Gastroesophageal sphincter (tissue), 4 donors: ENCODE measurements around the gene HPS4. TPM values are rescaled to one million over a fixed set of nuclear protein-coding genes. Genes with fewer than 3 reads are reported as not detected.
"Not testable (repeated sequence)": the region's sequence is repeated elsewhere in the genome, so short reads cannot be mapped to it uniquely, and the experiment has no call there.

Experiments used
- ATAC-seq: fragments of 150-250 bp; one replicate; pipeline ENCODE4 v1.9.1; 2016; ENCODE audit warnings: mild to moderate bottlenecking, moderate library complexity
- H3K27ac ChIP-seq, 4 donors: fragments of 200-600 bp; sonication (generic) in 3 of 4; 1 replicate in 3 of 4; 2 replicates in 1 of 4; pipeline ENCODE4 v1.5.1; 2016 to 2019
- H3K27me3 ChIP-seq: fragments of 200-600 bp; sonication (generic); one replicate; pipeline ENCODE4 v1.5.1; 2019
- H3K36me3 ChIP-seq, 2 donors: fragments of 200-600 bp; sonication (generic); one replicate each; pipeline ENCODE4 v1.5.1; 2019; ENCODE audit warnings: control low read depth in 1 of 2
- H3K4me1 ChIP-seq, 3 donors: fragments of 200-600 bp; sonication (generic); 1 replicate in 2 of 3; 2 replicates in 1 of 3; pipeline ENCODE4 v1.5.1; 2016 to 2019; ENCODE audit warnings: control low read depth in 2 of 3
- H3K4me3 ChIP-seq, 2 donors: fragments of 200-600 bp; sonication (generic); one replicate each; pipeline ENCODE4 v1.5.1; 2019; ENCODE audit warnings: mild to moderate bottlenecking in 1 of 2, moderate library complexity in 1 of 2
- H3K9me3 ChIP-seq, 3 donors: fragments of 200-600 bp; sonication (generic); one replicate each; pipeline ENCODE4 v1.5.1; 2017 to 2019; ENCODE audit warnings: control low read depth in 2 of 3
- CTCF ChIP-seq, 4 experiments: fragments of 200-600 bp in 2 of 4; fragments of 450-650 bp in 2 of 4; sonication (generic) in 1 of 4; IDR thresholded peaks; one replicate each; pipeline ENCODE4 v1.5.1; 2017 to 2019; ENCODE audit warnings: antibody characterized with exemption in 4 of 4, mild to moderate bottlenecking in 2 of 4, moderate library complexity in 2 of 4
- EP300 ChIP-seq: sonication (generic); formaldehyde crosslinking; IDR thresholded peaks from one replicate; pipeline ENCODE4 v1.6.1; 2017; ENCODE audit warnings: antibody characterized with exemption, mild to moderate bottlenecking
- POLR2A ChIP-seq, 2 donors: fragments of 450-650 bp; IDR thresholded peaks; one replicate each; pipeline ENCODE4 v1.6.1; 2017; ENCODE audit warnings: antibody characterized with exemption in 2 of 2, mild to moderate bottlenecking in 2 of 2, moderate library complexity in 1 of 2
- POLR2AphosphoS5 ChIP-seq: sonication (generic); formaldehyde crosslinking; IDR thresholded peaks from one replicate; pipeline ENCODE4 v1.6.1; 2017; ENCODE audit warnings: antibody characterized with exemption
- WGBS, 2 donors: methylation state at CpG; one replicate each; pipeline ENCODE4 v1.1.5; 2018; ENCODE audit warnings: low coverage in 1 of 2; 5-methylcytosine and 5-hydroxymethylcytosine counted together
- total RNA-seq, 4 donors: library from RNA; depleted of rRNA; stranded (reverse); fragments of >200 nt; gene quantifications; one replicate each; pipeline ENCODE4 v1.1.0, GENCODE V29; 2016

Gene HPS4
- total RNA-seq = 10 to 100 TPM; 11.2 to 34.7 (median 20.3) TPM

- Histone ChIP-seq H3K36me3 (peaks cover 0 to 45% of the 10 kb centered on the region in 2 donors), H3K4me1 (peaks cover 13 to 71% (median 39%) of the 10 kb centered on the region in 3 donors), H3K4me3 (peak within 1 kb of the TSS; percentile 88 to 99), H3K27me3 (no peaks in the 10 kb centered on the region), H3K27ac (peak within 1 kb of the TSS; percentile 80 to 95 (median 94)), H3K9me3 (no peaks in the 10 kb centered on the region)
- TF ChIP-seq CTCF (IDR thresholded peaks at IDR 0.05) (peak in 1 of 4 experiments; percentile 7), POLR2A (IDR thresholded peaks at IDR 0.05) (peak; percentile 83 to 87), EP300 (no peak), POLR2AphosphoS5 (peak; percentile 95)
- peak; percentile 94 for ATAC-seq
- WGBS, 2 donors = 2 to 7% methylated on average over 5 to 20 of the region's 85 CpGs
Observed at GRCh38 chr22:26483439-26484359, at the start of gene HPS4, which contains the start of gene SRRD. HPS4 (minus strand) TSS chr22:26483783; CDS start chr22:26481762, 2,021 bp downstream. SRRD (plus strand) TSS chr22:26483877; CDS start chr22:26483891, 14 bp downstream.

GRCh38 chr22:26529345-26529744 lies 45.8 kb upstream of the HPS4 start:
- TF ChIP-seq CTCF (IDR thresholded peaks at IDR 0.05) (no peak), EP300 (no peak), POLR2AphosphoS5 (no peak), POLR2A (IDR thresholded peaks at IDR 0.05) (no peak)
- WGBS, 2 donors = 80 to 86% methylated on average over 1 to 2 of the region's 2 CpGs
- ATAC-seq = peak; percentile 36
- Histone ChIP-seq H3K4me1 (no peaks in the 10 kb centered on the region), H3K9me3 (no peaks in the 10 kb centered on the region), H3K27me3 (no peaks in the 10 kb centered on the region), H3K4me3 (no peak overlapping the region), H3K36me3 (peaks cover 0 to 57% of the 10 kb centered on the region in 2 donors), H3K27ac (no peak overlapping the region)

GRCh38 chr22:26528518-26528917 lies 44.9 kb upstream of the HPS4 start:
- ATAC-seq, H3K27ac ChIP-seq, H3K4me3 ChIP-seq, H3K9me3 ChIP-seq, H3K27me3 ChIP-seq, H3K4me1 ChIP-seq: not testable (repeated sequence)
- peaks cover 0 to 59% of the 10 kb centered on the region in 2 donors for H3K36me3 ChIP-seq
- whole genome bisulfite sequencing, 2 donors = 78% methylated on average over 6 of the region's 9 CpGs; no CpG with 5 or more reads in 1 of the 2 donors

- Histone ChIP-seq H3K4me1 (no peaks in the 10 kb centered on the region), H3K36me3 (peaks cover 0 to 59% of the 10 kb centered on the region in 2 donors), H3K27ac (no peak overlapping the region), H3K4me3 (no peak overlapping the region), H3K27me3 (no peaks in the 10 kb centered on the region), H3K9me3 (no peaks in the 10 kb centered on the region)
- TF ChIP-seq POLR2A (IDR thresholded peaks at IDR 0.05) (no peak), EP300 (no peak), CTCF (IDR thresholded peaks at IDR 0.05) (no peak), POLR2AphosphoS5 (no peak)
- WGBS, 2 donors = 72 to 79% methylated on average over 10 to 11 of the region's 15 CpGs
- no peak for ATAC-seq
Observed at GRCh38 chr22:26527574-26528465, 44.2 kb upstream of the HPS4 start.

GRCh38 chr22:26527167-26527566 lies 43.6 kb upstream of the HPS4 start:
- Histone ChIP-seq H3K36me3 (peaks cover 0 to 55% of the 10 kb centered on the region in 2 donors), H3K4me1 (no peaks in the 10 kb centered on the region), H3K27me3 (no peaks in the 10 kb centered on the region), H3K9me3 (no peaks in the 10 kb centered on the region), H3K4me3 (no peak overlapping the region), H3K27ac (no peak overlapping the region)
- no peak for ATAC-seq
- TF ChIP-seq CTCF (IDR thresholded peaks at IDR 0.05) (no peak), POLR2AphosphoS5 (no peak), EP300 (no peak), POLR2A (IDR thresholded peaks at IDR 0.05) (no peak)
- WGBS, 2 donors = 0 to 58% methylated on average over 1 to 3 of the region's 3 CpGs
